K562 (cell line): ENCODE results near the gene ERCC1.

ENCODE experiments used
- CTCF ChIP-seq, 3 experiments: IDR thresholded peaks in 2 of 3; conservative IDR thresholded peaks in 1 of 3; 2 replicates each; pipeline ENCODE4 v1.5.1; 2011 to 2012; ENCODE audit warnings: low read length in 3 of 3, mild to moderate bottlenecking in 3 of 3, control low read depth in 2 of 3, improper control_type of control experiment in 1 of 3, inconsistent platforms in 1 of 3, low read depth in 1 of 3, mixed read lengths in 1 of 3, moderate library complexity in 1 of 3; ENCODE audit not compliant: insufficient read depth in 2 of 3
- EP300 ChIP-seq: IDR thresholded peaks from 2 replicates; pipeline ENCODE4 v1.6.1; 2012; ENCODE audit warnings: low read length, improper control_type of control experiment
- ESRRA ChIP-seq: fragments of 450-650 bp; IDR thresholded peaks from 2 replicates; pipeline ENCODE4 v1.6.1; 2014; ENCODE audit warnings: low read depth, mild to moderate bottlenecking, moderate library complexity, borderline replicate concordance
- ETS2 ChIP-seq: IDR thresholded peaks from 2 replicates; pipeline ENCODE4 v1.6.1; 2016; ENCODE audit warnings: borderline replicate concordance, missing genetic modification characterization, mild to moderate bottlenecking, moderate library complexity, missing compliant biosample characterization; ENCODE audit not compliant: poor library complexity, severe bottlenecking
- FOSL1 ChIP-seq: fragments of 200-800 bp; sonication (Bioruptor generic); conservative IDR thresholded peaks from 2 replicates; pipeline ENCODE4 v1.6.1; 2016; ENCODE audit warnings: missing genetic modification characterization, missing compliant biosample characterization
- MAFK ChIP-seq: IDR thresholded peaks from 2 replicates; pipeline ENCODE4 v1.6.1; 2011; ENCODE audit warnings: low read length, improper control_type of control experiment
- MCM7 ChIP-seq, 2 experiments: fragments of 450-650 bp; IDR thresholded peaks; 2 replicates each; pipeline ENCODE4 v1.6.1; 2016 to 2018
- NUFIP1 ChIP-seq: fragments of 450-650 bp; IDR thresholded peaks from 2 replicates; pipeline ENCODE4 v1.6.1; 2018; ENCODE audit not compliant: partially characterized antibody
- POLR2A ChIP-seq: fragments of 450-650 bp; conservative IDR thresholded peaks from 2 replicates; pipeline ENCODE4 v1.6.1; 2016
- POLR2AphosphoS5 ChIP-seq: IDR thresholded peaks from 2 replicates; pipeline ENCODE4 v1.6.1; 2011; ENCODE audit warnings: mild to moderate bottlenecking, low read depth, low read length, moderate library complexity; ENCODE audit not compliant: control insufficient read depth, insufficient read depth
- RB1 ChIP-seq: fragments of 450-650 bp; IDR thresholded peaks from 2 replicates; pipeline ENCODE4 v1.6.1; 2017; ENCODE audit warnings: low read depth, mild to moderate bottlenecking
- TSC22D4 ChIP-seq: fragments of 450-650 bp; IDR thresholded peaks from 2 replicates; pipeline ENCODE4 v1.6.1; 2016; ENCODE audit warnings: missing genetic modification characterization, missing biosample characterization, control low read depth
- ZKSCAN3 ChIP-seq: fragments of 250-450 bp; sonication (Bioruptor Pico); IDR thresholded peaks from 2 replicates; pipeline ENCODE4 v1.4.0; 2020

GRCh38 chr19:45420356-45420755, 3.4 kb downstream of the ERCC1 start:
- TF ChIP-seq EP300 (no peak), MAFK (no peak), NUFIP1 (no peak), ESRRA (no peak), FOSL1 (tag) (no peak), POLR2A (no peak; the same call in 1 of the 2 replicates), MCM7 (IDR thresholded peaks at IDR 0.05) (no peak), POLR2AphosphoS5 (no peak), ETS2 (tag) (no peak), CTCF (IDR thresholded peaks at IDR 0.05 in 2 of 3, conservative IDR thresholded peaks at IDR 0.05 in 1 of 3; ENCODE audit: insufficient read depth in 2 of 3, low read depth in 1 of 3, low read length in 3 of 3) (no peak), ZKSCAN3 (CRISPR knock-in tag) (no peak), TSC22D4 (tag) (no peak), RB1 (no peak)
